Gastroesophageal sphincter (tissue), 3 donors: ENCODE measurements around the gene SIPA1L3.
A peak's percentile ranks its signal among the peaks of the same experiment; 100 is the strongest.

Experiments used
- CTCF ChIP-seq, 4 experiments: fragments of 200-600 bp in 2 of 4; fragments of 450-650 bp in 2 of 4; sonication (generic) in 1 of 4; IDR thresholded peaks; one replicate each; pipeline ENCODE4 v1.5.1; 2017 to 2019; ENCODE audit warnings: antibody characterized with exemption in 4 of 4, mild to moderate bottlenecking in 2 of 4, moderate library complexity in 2 of 4
- POLR2A ChIP-seq, 2 donors: fragments of 450-650 bp; IDR thresholded peaks; one replicate each; pipeline ENCODE4 v1.6.1; 2017; ENCODE audit warnings: antibody characterized with exemption in 2 of 2, mild to moderate bottlenecking in 2 of 2, moderate library complexity in 1 of 2
- POLR2AphosphoS5 ChIP-seq: sonication (generic); formaldehyde crosslinking; IDR thresholded peaks from one replicate; pipeline ENCODE4 v1.6.1; 2017; ENCODE audit warnings: antibody characterized with exemption

GRCh38 chr19:38245826-38246498 is 339.0 kb downstream of the SIPA1L3 start:
- TF ChIP-seq POLR2A (IDR thresholded peaks at IDR 0.05) (no peak), CTCF (IDR thresholded peaks at IDR 0.05) (no peak), POLR2AphosphoS5 (peak; percentile 36)
